ENCODE data around the gene ZNF17. TPM values are rescaled to one million over a fixed set of nuclear protein-coding genes. Genes with fewer than 3 reads are reported as not detected.

Gene ZNF17
- total and polyA plus RNA-seq, 2 of the 8 experiments (the other 6 are each of a cell fraction or from before 2014, with no cell fraction given), result 3.8 to 10.2 TPM

- FAIRE-seq, result no peak
- no peak for TF ChIP-seq TAF7 (optimal IDR thresholded peaks at IDR 0.05; ENCODE audit: borderline replicate concordance, low read depth, low read length)
- no peak for TF ChIP-seq E2F6 (IDR thresholded peaks at IDR 0.05)
- no peak for TF ChIP-seq USF2 (IDR thresholded peaks at IDR 0.05; ENCODE audit: low read length)
- TF ChIP-seq SP1 (IDR thresholded peaks at IDR 0.05; ENCODE audit: low read depth, low read length), result no peak
- no peak for TF ChIP-seq PHF8 (conservative IDR thresholded peaks at IDR 0.05; ENCODE audit: low read depth, low read length)
- TF ChIP-seq SP2 (IDR thresholded peaks at IDR 0.05; ENCODE audit: low read length), result no peak
- no peak for TF ChIP-seq MAFK (IDR thresholded peaks at IDR 0.05; ENCODE audit: low read depth, low read length)
- no peak for TF ChIP-seq JUN (IDR thresholded peaks at IDR 0.05; ENCODE audit: low read depth, low read length)
- no peak for TF ChIP-seq GTF2F1 (IDR thresholded peaks at IDR 0.05; ENCODE audit: borderline replicate concordance, low read depth, low read length)
- TF ChIP-seq ATF2 (IDR thresholded peaks at IDR 0.05; ENCODE audit: low read length), result no peak
- no peak for TF ChIP-seq HDAC6 (IDR thresholded peaks at IDR 0.05; ENCODE audit: low read depth, low read length)
- no peak for TF ChIP-seq RAD21 (IDR thresholded peaks at IDR 0.05 in 1 of 2, conservative IDR thresholded peaks at IDR 0.05 in 1 of 2; ENCODE audit: low read depth in 2 of 2, low read length in 2 of 2)
Observed at GRCh38 chr19:57380923-57381322, 30.0 kb upstream of the ZNF17 start.

More at GRCh38 chr19:57380923-57381322, 30.0 kb upstream of the ZNF17 start:
- Histone ChIP-seq H2AK5ac (ENCODE audit: low read depth, low read length) (no peak overlapping the region), H3K23ac (ENCODE audit: insufficient read length) (no peak overlapping the region), H4K5ac (ENCODE audit: insufficient read length, low read depth, low read length) (no peak overlapping the region), H3K4me1 (replicated peaks in 1 of 4; ENCODE audit: control insufficient read depth in 3 of 4, insufficient read depth in 4 of 4, low read length in 3 of 4) (no peaks in the 10 kb centered on the region), H2BK12ac (ENCODE audit: low read depth, low read length) (no peak overlapping the region), H3K36me3 (ENCODE audit: control insufficient read depth in 2 of 4, insufficient read depth in 4 of 4, low read length in 3 of 4) (peaks cover 0 to 17% (median 0%) of the 10 kb centered on the region in 4 experiments; a peak in 3 of 8 replicates), H3K27ac (ENCODE audit: low read depth, low read length) (no peak overlapping the region), H3K9me3 (ENCODE audit: insufficient read depth in 2 of 2, low read depth in 1 of 2, low read length in 1 of 2) (peaks cover 15 to 18% of the 10 kb centered on the region in 2 experiments), H2BK5ac (ENCODE audit: low read depth, low read length) (no peak overlapping the region), H2BK15ac (ENCODE audit: low read length) (no peak overlapping the region), H2AFZ (ENCODE audit: low read length) (no peak overlapping the region), H3K4ac (replicated peaks; ENCODE audit: insufficient read length, low read depth, low read length) (no peak overlapping the region), H3K56ac (replicated peaks; ENCODE audit: insufficient read length, low read depth, low read length) (no peak overlapping the region), H3K18ac (ENCODE audit: extremely low read depth, low read length) (no peak overlapping the region), H3K23me2 (ENCODE audit: low read depth, low read length) (no peaks in the 10 kb centered on the region), H3K79me1 (ENCODE audit: low read depth, low read length) (no peaks in the 10 kb centered on the region), H4K91ac (replicated peaks; ENCODE audit: insufficient read length, low read length) (no peak overlapping the region), H2BK120ac (replicated peaks; ENCODE audit: low read depth, low read length) (no peak overlapping the region), H4K20me1 (replicated peaks in 1 of 2; ENCODE audit: control insufficient read depth in 1 of 2, insufficient read depth in 2 of 2, low read length in 2 of 2) (no peaks in the 10 kb centered on the region), H3K4me2 (ENCODE audit: insufficient read depth in 1 of 2, low read depth in 2 of 2, low read length in 2 of 2) (no peak overlapping the region), H3K4me3 (ENCODE audit: extremely low read depth in 1 of 4, insufficient read depth in 2 of 4, low read depth in 3 of 4, low read length in 4 of 4) (no peak overlapping the region), H4K8ac (ENCODE audit: extremely low read depth, insufficient read depth, low read length) (no peak overlapping the region), H3K9ac (replicated peaks in 1 of 4; ENCODE audit: extremely low read depth in 1 of 4, low read depth in 3 of 4, low read length in 3 of 4) (no peak overlapping the region), H2BK20ac (ENCODE audit: low read length) (no peak overlapping the region), H3K27me3 (replicated peaks in 1 of 4; ENCODE audit: control insufficient read depth in 3 of 4, extremely low read depth in 1 of 4, insufficient read depth in 3 of 4, low read length in 3 of 4) (no peaks in the 10 kb centered on the region), H3K79me2 (ENCODE audit: control insufficient read depth in 1 of 2, insufficient read depth in 2 of 2, low read length in 2 of 2) (no peaks in the 10 kb centered on the region), H3K14ac (ENCODE audit: insufficient read length) (no peak overlapping the region)
- no peak for DNase-seq (ENCODE audit: low read depth in 1 of 2, low spot score in 2 of 2)
- CTCF ChIA-PET (ENCODE audit: partially characterized antibody), result no interaction called here
- POLR2A ChIA-PET (ENCODE audit: partially characterized antibody), result interaction anchor here (0.8 to 1.6 kb wide), 2 partner anchors 9 to 81 kb away, joined by 3 to 4 read pairs; partner anchors contain the start of gene ZNF548
